ENCODE results near the gene FUOM. TPM values are rescaled to one million over a fixed set of nuclear protein-coding genes. Genes with fewer than 3 reads are reported as not detected.

Gene FUOM
- total RNA-seq, 2 experiments from 2014 or later: 27.8 to 29.4 TPM

GRCh38 chr10:133312016-133312768 is 45.6 kb downstream of the FUOM start:
- Mint-ChIP-seq H3K4me1 (peaks cover 10% of the 10 kb centered on the region), H3K36me3 (peaks cover 5% of the 10 kb centered on the region), H3K27me3 (no peaks in the 10 kb centered on the region), H3K4me3 (no peak overlapping the region), H3K9me3 (no peaks in the 10 kb centered on the region), H3K27ac (no peak overlapping the region)
- DNase-seq: no peak

GRCh38 chr10:133311570-133311969 is 46.2 kb downstream of the FUOM start:
- Mint-ChIP-seq H3K27ac (no peak overlapping the region), H3K4me1 (peaks cover 16% of the 10 kb centered on the region), H3K4me3 (no peak overlapping the region), H3K9me3 (no peaks in the 10 kb centered on the region), H3K27me3 (no peaks in the 10 kb centered on the region), H3K36me3 (peaks cover 5% of the 10 kb centered on the region)
- DNase-seq: no peak

- peaks cover 17% of the 10 kb centered on the region for H3K4me1 Mint-ChIP-seq
- H3K9me3 Mint-ChIP-seq: no peaks in the 10 kb centered on the region
- H3K27ac Mint-ChIP-seq: no peak overlapping the region
These were observed 47.0 kb downstream of the FUOM start for GRCh38 chr10:133310789-133311188.

GRCh38 chr10:133310399-133310755 is 47.4 kb downstream of the FUOM start:
- H3K27ac Mint-ChIP-seq: no peak overlapping the region
- H3K27me3 Mint-ChIP-seq: no peaks in the 10 kb centered on the region
- no peak overlapping the region for H3K4me3 Mint-ChIP-seq
- DNase-seq: no peak
- H3K4me1 Mint-ChIP-seq: peaks cover 21% of the 10 kb centered on the region
- H3K36me3 Mint-ChIP-seq: peaks cover 5% of the 10 kb centered on the region
- H3K9me3 Mint-ChIP-seq: no peaks in the 10 kb centered on the region

More at GRCh38 chr10:133310789-133311188, 47.0 kb downstream of the FUOM start:
- DNase-seq: no peak
- Mint-ChIP-seq H3K36me3 (peaks cover 5% of the 10 kb centered on the region), H3K4me3 (no peak overlapping the region), H3K27me3 (no peaks in the 10 kb centered on the region)

- no peaks in the 10 kb centered on the region for H3K9me3 Mint-ChIP-seq
- H3K27ac Mint-ChIP-seq: peak overlapping the region; percentile 42
- H3K27me3 Mint-ChIP-seq: no peaks in the 10 kb centered on the region
- peak overlapping the region; percentile 77 for H3K4me3 Mint-ChIP-seq
- DNase-seq: no peak
- H3K4me1 Mint-ChIP-seq: peaks cover 26% of the 10 kb centered on the region
- H3K36me3 Mint-ChIP-seq: peaks cover 5% of the 10 kb centered on the region
These were observed 48.0 kb downstream of the FUOM start for GRCh38 chr10:133309720-133310398.

GRCh38 chr10:133309100-133309719 is 48.6 kb downstream of the FUOM start:
- Mint-ChIP-seq H3K27me3 (no peaks in the 10 kb centered on the region), H3K27ac (peak overlapping the region; percentile 80), H3K9me3 (no peaks in the 10 kb centered on the region), H3K36me3 (peaks cover 5% of the 10 kb centered on the region), H3K4me3 (peak overlapping the region; percentile 77), H3K4me1 (peaks cover 27% of the 10 kb centered on the region)
- peak; percentile 89 for DNase-seq

GRCh38 chr10:133308421-133309099 is 49.3 kb downstream of the FUOM start, which contains the start of the genes TUBGCP2 and ZNF511:
TUBGCP2 (minus strand) TSS chr10:133308872; CDS start chr10:133302941, 5,931 bp downstream.
ZNF511 (plus strand) TSS chr10:133308914; CDS start chr10:133308944, 30 bp downstream.
- H3K4me3 Mint-ChIP-seq: peak within 1 kb of the TSS; percentile 97
- peaks cover 28% of the 10 kb centered on the region for H3K4me1 Mint-ChIP-seq
- H3K9me3 Mint-ChIP-seq: no peaks in the 10 kb centered on the region
- H3K27me3 Mint-ChIP-seq: no peaks in the 10 kb centered on the region
- DNase-seq: peak; percentile 93
- H3K36me3 Mint-ChIP-seq: peaks cover 5% of the 10 kb centered on the region
- peak within 1 kb of the TSS; percentile 98 for H3K27ac Mint-ChIP-seq

- Mint-ChIP-seq H3K4me1 (peaks cover 28% of the 10 kb centered on the region), H3K36me3 (peaks cover 5% of the 10 kb centered on the region), H3K27me3 (no peaks in the 10 kb centered on the region), H3K9me3 (no peaks in the 10 kb centered on the region), H3K4me3 (peak overlapping the region; percentile 97), H3K27ac (peak overlapping the region; percentile 98)
- peak; percentile 81 for DNase-seq
These were observed 49.9 kb downstream of the FUOM start for GRCh38 chr10:133307776-133308420.

GRCh38 chr10:133306941-133307379 is 50.9 kb downstream of the FUOM start:
- peaks cover 28% of the 10 kb centered on the region for H3K4me1 Mint-ChIP-seq
- peak overlapping the region; percentile 97 for H3K4me3 Mint-ChIP-seq
- H3K36me3 Mint-ChIP-seq: peaks cover 2% of the 10 kb centered on the region
- H3K27me3 Mint-ChIP-seq: no peaks in the 10 kb centered on the region
- peak overlapping the region; percentile 98 for H3K27ac Mint-ChIP-seq
- DNase-seq: no peak
- H3K9me3 Mint-ChIP-seq: no peaks in the 10 kb centered on the region

- H3K4me1 Mint-ChIP-seq: peaks cover 28% of the 10 kb centered on the region
- no peak for DNase-seq
- H3K9me3 Mint-ChIP-seq: no peaks in the 10 kb centered on the region
- H3K27ac Mint-ChIP-seq: no peak overlapping the region
- no peaks in the 10 kb centered on the region for H3K27me3 Mint-ChIP-seq
- H3K36me3 Mint-ChIP-seq: peaks cover 2% of the 10 kb centered on the region
- H3K4me3 Mint-ChIP-seq: no peak overlapping the region
These were observed 51.7 kb downstream of the FUOM start for GRCh38 chr10:133306097-133306476.

Other genes with a start within 250 kb of the FUOM start
- not detected for gene KNDC1, start 197.8 kb downstream of the FUOM start, total RNA-seq
- gene UTF1, start 127.8 kb downstream of the FUOM start, total RNA-seq: not detected
- gene VENTX, start 120.2 kb downstream of the FUOM start, total RNA-seq: not detected
- 10 to 100 TPM; 34.7 to 41.1 TPM for gene ADAM8, start 81.2 kb downstream of the FUOM start, total RNA-seq
- gene TUBGCP2, start 49.1 kb downstream of the FUOM start, total RNA-seq: 10 to 100 TPM; 53.3 to 57.8 TPM
- gene ZNF511, start 49.1 kb downstream of the FUOM start, total RNA-seq: 10 to 100 TPM; 73.4 to 77.3 TPM
- gene CALY, start 21.1 kb downstream of the FUOM start, total RNA-seq: not detected
- gene PRAP1, start 10.6 kb downstream of the FUOM start, total RNA-seq: not detected
- 10 to 100 TPM; 58.1 to 62.2 TPM for gene ECHS1, start 15.3 kb upstream of the FUOM start, total RNA-seq
- gene PAOX, start 21.2 kb upstream of the FUOM start, total RNA-seq: 1 to 10 TPM; 4.6 to 4.7 TPM
- 10 to 100 TPM; 50.2 to 51.6 TPM for gene MTG1, start 36.1 kb upstream of the FUOM start, total RNA-seq
- gene SPRN, start 66.6 kb upstream of the FUOM start, total RNA-seq: not detected
- gene SCART1, start 95.9 kb upstream of the FUOM start, total RNA-seq: under 1 TPM; 0.28 to 0.45 TPM
- gene CYP2E1, start 169.3 kb upstream of the FUOM start, total RNA-seq: not detected
- gene SYCE1, start 207.6 kb upstream of the FUOM start, total RNA-seq: 1 to 10 TPM; 1.4 to 1.6 TPM

Data from activated naive CD8-positive, alpha-beta T cell treated with anti-CD3 and anti-CD28 coated beads for 36 hours (primary cell).